Stimulated activated naive CD8-positive, alpha-beta T cell treated with anti-CD3 and anti-CD28 coated beads, Interleukin-15, Interleukin-2, amounts not matched to agents 100 ng/mL and 50 ng/mL, for 24 hours (primary cell): Measurements from ENCODE around the gene IQCE.

ENCODE experiments used
- H3K27ac Mint-ChIP-seq: one replicate; pipeline ENCODE4 v1.8.0; 2021; ENCODE audit warnings: mild to moderate bottlenecking, mixed read lengths
- H3K27me3 Mint-ChIP-seq: one replicate; pipeline ENCODE4 v1.8.0; 2021; ENCODE audit warnings: mixed read lengths
- H3K36me3 Mint-ChIP-seq: one replicate; pipeline ENCODE4 v1.8.0; 2021; ENCODE audit warnings: low read depth, mixed read lengths
- H3K4me1 Mint-ChIP-seq: one replicate; pipeline ENCODE4 v1.8.0; 2021; ENCODE audit warnings: low read depth, mixed read lengths
- H3K4me3 Mint-ChIP-seq: one replicate; pipeline ENCODE4 v1.8.0; 2021; ENCODE audit warnings: mild to moderate bottlenecking, mixed read lengths
- H3K9me3 Mint-ChIP-seq: one replicate; pipeline ENCODE4 v1.8.0; 2021; ENCODE audit warnings: mixed read lengths

IQCE gene

DNA sequence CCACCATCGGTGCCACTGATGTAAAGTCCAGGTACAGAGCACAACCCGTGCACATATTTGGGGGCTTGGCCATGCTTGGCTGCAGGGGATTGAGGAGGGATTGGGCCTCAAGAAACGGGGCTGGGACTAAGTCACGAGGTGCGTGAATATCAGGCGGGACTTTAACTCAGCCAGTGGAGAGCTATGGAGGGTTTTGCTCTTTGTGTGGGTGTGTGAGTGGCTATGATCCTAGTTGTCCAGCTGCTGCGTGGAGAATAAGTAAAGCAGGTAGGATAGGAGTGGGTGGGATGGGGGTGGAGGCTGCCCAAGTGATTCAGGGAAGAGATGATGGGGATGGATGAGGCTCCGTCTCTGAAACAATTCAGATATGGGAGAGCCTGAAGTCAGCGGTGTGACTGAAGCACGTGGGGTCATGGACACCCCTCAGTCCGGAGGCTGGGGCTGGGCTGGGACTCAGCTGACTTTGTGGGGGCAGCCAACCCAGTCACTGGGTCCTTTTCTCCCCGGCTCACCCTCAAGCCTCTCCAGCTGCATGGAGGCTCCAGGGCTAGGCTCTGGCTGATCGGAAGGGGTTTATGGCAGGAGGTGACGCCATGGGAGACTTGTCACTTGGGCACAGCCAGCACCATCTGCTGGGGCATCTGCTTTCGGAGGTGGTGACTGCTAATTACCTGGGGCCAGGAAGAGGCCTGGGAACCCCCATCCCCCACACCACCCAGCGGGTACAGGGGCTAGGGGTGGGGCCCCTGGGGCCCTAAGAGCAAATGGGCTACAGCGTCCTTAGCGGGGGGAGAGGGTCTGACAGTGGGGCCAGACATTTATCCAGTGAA is 40.9 kb upstream of the IQCE start:
- Mint-ChIP-seq H3K27ac (peak overlapping the region; percentile 75), H3K9me3 (no peaks in the 10 kb centered on the region), H3K4me3 (peak overlapping the region; percentile 71), H3K27me3 (no peaks in the 10 kb centered on the region), H3K36me3 (no peaks in the 10 kb centered on the region), H3K4me1 (peaks cover 52% of the 10 kb centered on the region)

DNA sequence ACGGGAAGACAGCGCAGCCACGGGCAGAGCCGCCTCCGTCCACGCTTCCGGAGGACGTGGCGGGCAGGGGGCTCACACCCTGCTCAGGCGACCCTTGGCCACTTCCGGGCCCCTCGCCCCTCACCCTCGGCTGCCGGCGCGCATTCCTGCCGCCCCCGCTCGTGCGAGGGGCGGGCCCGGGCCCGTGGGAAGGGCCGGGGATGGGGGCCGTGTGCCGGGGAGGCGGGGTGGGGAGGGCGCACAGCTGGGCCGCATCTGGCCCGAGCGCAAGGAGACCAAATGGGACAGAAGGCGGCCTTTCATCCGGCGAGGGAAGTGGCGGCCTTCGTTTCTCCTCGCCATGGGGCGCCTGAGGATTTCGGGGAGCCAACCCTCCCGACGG is 40.1 kb upstream of the IQCE start:
- Mint-ChIP-seq H3K36me3 (no peaks in the 10 kb centered on the region), H3K9me3 (no peaks in the 10 kb centered on the region), H3K27me3 (no peaks in the 10 kb centered on the region), H3K4me1 (peaks cover 50% of the 10 kb centered on the region), H3K27ac (no peak overlapping the region), H3K4me3 (peak overlapping the region; percentile 71)

DNA sequence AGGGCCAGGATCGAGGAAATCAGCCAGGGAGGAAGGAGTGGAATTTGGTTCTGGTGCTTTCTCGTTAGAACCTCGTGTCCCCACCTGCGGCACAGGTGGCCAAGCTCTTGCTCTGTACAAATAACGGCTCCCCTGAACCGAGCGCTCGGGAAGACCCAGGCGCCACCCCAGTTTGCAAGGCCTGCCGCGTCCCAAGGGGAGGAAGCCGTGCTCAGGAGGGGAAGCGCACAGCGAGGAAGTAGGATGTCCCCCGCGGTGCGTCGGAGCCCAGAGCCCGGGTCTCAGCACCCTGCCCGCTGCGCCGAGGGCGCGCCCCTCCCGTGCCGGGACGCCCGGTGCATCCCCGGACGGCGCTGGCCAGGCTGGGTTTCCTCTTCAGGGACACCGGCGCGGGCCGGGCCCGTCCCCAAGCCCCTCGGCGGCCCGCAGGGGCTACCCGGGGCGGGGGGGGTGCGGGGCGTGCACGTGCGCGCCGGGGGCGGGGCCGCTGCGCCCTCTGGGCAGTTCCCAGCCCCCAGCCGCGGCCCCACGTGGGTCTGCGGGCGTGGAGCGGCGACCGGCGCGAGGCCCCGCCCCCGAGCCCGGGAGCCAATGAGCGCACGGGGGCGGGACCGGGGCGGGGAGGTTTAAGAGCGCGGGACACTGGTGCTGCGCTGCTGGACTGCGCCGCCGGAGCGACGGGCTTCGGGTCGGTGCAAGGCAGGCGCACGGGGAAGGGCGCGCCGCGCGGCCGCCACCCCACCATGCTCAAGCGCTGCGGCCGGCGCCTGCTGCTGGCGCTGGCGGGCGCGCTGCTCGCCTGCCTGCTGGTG is 39.5 kb upstream of the IQCE start, which contains the start of gene LFNG:
Gene LFNG, plus strand, starts transcription at position 656 of the 812 bp plus-strand sequence. Its CDS starts 88 bp downstream, at position 744.
- peak within 1 kb of the TSS; percentile 91 for H3K4me3 Mint-ChIP-seq
- H3K9me3 Mint-ChIP-seq: no peaks in the 10 kb centered on the region
- H3K27me3 Mint-ChIP-seq: no peaks in the 10 kb centered on the region
- H3K4me1 Mint-ChIP-seq: peaks cover 55% of the 10 kb centered on the region
- peak within 1 kb of the TSS; percentile 80 for H3K27ac Mint-ChIP-seq
- no peaks in the 10 kb centered on the region for H3K36me3 Mint-ChIP-seq

DNA sequence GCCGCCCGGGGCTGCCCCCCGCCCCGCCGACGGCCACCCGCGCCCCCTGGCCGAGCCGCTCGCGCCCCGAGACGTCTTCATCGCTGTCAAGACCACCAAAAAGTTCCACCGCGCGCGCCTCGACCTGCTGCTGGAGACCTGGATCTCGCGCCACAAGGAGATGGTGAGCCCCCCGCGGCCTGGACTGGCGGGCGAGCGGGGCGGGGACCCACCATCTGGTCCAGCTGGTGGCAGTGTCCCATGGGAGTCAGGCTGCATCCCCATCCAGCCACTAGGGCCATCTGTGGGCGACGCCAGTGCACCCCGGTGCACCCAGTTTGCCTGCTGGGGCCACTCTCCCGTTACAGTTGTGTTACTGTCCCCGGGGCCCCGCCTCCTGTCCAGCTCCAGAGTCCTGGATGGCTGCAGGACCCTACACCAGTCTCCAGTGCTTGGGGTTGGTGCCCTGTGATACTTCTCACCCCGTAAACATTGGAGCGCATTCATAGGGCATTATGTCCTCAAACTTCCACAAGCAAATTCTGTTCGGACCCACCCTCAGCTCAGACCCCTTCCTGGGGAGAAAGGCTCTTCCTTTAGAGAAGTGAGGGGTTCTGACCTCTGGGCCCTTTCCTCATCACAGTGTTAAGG is 38.5 kb upstream of the IQCE start:
- Mint-ChIP-seq H3K36me3 (no peaks in the 10 kb centered on the region), H3K27ac (peak overlapping the region; percentile 80), H3K9me3 (no peaks in the 10 kb centered on the region), H3K27me3 (no peaks in the 10 kb centered on the region), H3K4me1 (peaks cover 55% of the 10 kb centered on the region), H3K4me3 (peak overlapping the region; percentile 91)

DNA sequence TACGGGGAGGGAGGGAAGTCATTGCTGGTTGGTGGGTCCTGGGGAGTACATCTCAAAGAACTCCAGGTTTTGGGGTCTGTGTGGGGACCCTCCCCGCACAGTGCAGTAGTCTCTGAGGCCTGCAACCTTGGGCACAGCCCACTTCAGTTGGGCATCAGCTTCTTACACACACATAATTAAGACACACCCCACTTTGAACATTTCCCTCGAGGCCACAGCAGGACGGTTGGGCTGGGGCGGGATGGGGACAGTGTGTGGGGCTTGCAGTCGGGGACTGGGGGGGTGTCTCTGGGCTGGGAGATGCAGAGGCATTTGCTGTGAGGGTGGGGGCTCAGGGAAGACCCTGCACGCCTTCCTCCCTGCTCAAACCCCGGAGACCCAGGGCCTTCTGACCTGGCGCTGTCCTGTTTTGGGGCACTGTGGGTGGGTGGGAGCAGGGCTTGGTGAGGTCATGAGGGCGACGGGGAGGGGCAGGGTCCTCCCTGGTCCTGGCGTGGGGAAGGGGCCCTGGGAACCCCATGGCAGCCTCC is 38.0 kb upstream of the IQCE start:
- no peaks in the 10 kb centered on the region for H3K27me3 Mint-ChIP-seq
- peaks cover 58% of the 10 kb centered on the region for H3K4me1 Mint-ChIP-seq
- peaks cover 2% of the 10 kb centered on the region for H3K36me3 Mint-ChIP-seq
- H3K27ac Mint-ChIP-seq: no peak overlapping the region
- no peaks in the 10 kb centered on the region for H3K9me3 Mint-ChIP-seq
- H3K4me3 Mint-ChIP-seq: peak overlapping the region; percentile 91

DNA sequence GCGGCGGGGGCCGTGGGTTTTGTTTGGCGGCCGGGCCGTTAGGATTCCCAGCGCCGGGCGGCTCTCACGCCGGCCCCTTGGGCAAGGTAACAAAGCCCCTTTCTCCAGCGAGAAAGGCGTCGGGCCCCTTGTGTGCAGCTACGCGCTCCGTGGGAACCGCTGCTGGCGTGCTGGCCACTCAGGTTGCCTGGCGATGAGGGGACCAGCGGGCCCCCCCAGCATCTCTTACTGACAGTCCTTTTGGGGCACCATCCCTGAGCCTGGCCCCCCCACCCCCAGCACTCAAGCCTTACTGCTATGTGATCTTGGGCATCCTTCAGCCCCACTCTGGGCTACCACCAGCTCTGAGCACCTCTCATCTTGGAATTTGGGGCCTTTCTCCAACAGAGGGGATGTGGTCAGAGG is 37.4 kb upstream of the IQCE start:
- no peaks in the 10 kb centered on the region for H3K9me3 Mint-ChIP-seq
- H3K27ac Mint-ChIP-seq: peak overlapping the region; percentile 88
- peaks cover 61% of the 10 kb centered on the region for H3K4me1 Mint-ChIP-seq
- peaks cover 5% of the 10 kb centered on the region for H3K36me3 Mint-ChIP-seq
- no peaks in the 10 kb centered on the region for H3K27me3 Mint-ChIP-seq
- H3K4me3 Mint-ChIP-seq: peak overlapping the region; percentile 85

DNA sequence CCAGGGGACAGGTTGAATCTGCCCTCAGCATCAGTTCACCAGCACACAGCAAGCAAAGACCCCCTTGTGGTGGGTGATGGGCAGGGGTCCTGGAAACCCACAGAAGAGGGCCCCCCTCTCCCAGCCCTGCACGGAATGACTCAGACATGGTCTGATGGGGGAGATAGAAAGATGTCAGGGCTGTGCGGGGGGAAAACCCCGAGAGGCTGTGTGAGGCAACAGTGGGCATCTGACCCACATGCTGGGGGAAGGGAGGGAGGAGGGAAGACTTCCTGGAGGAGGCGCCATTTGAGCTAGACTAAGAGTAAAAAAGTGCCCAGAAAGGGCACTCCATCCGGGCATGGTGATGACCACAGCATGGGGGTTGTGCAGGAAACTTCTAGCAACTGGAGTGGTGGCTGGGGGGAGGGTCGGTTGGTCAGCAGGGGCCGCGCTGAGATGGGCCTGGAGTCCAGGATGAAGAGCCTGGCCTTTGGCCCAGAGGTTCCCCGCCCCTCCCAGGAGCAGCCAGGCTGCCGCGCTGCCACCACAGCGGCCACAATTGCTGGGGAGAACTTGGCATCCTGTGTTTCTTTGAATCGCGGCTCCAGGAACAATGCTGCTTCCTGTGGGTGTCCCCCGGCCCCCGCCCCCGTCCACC is 36.7 kb upstream of the IQCE start:
- Mint-ChIP-seq H3K27me3 (no peaks in the 10 kb centered on the region), H3K4me3 (peak overlapping the region; percentile 85), H3K27ac (peak overlapping the region; percentile 88), H3K36me3 (peaks cover 5% of the 10 kb centered on the region), H3K4me1 (peaks cover 65% of the 10 kb centered on the region), H3K9me3 (no peaks in the 10 kb centered on the region)

DNA sequence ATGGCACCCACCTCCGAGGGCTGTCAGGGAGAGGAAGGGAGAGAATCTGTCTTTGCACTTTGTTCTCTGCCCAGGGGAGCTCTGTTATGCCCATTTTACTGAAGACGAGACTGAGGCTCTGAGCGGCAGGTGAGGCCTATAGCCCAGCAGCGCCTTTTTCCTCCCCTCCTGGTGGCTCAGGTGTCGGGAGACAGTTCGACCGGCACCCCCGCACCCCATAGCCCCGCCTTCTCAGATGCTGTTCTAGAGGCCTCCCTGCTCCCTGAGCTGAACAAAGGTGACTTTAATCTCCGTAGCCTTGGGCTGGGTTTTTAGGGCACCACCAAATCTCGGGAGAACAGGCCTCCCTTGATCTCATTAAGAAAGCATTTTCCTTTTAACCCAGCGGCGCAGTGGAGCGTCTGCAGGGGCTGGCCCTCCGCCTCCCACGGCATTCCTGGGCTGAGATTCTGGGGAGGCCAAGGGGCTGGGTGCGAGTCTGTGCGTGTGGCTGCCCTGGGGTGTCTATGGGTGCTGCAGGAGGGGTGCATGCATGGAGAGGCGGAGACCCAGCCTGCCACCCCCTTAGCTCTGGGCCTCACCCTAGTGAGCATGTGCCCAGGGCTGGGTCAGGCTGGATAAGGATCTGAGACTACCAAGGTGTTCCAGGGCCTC is 35.9 kb upstream of the IQCE start:
- Mint-ChIP-seq H3K27me3 (no peaks in the 10 kb centered on the region), H3K4me3 (peak overlapping the region; percentile 85), H3K9me3 (no peaks in the 10 kb centered on the region), H3K27ac (peak overlapping the region; percentile 88), H3K36me3 (peaks cover 5% of the 10 kb centered on the region), H3K4me1 (peaks cover 65% of the 10 kb centered on the region)

DNA sequence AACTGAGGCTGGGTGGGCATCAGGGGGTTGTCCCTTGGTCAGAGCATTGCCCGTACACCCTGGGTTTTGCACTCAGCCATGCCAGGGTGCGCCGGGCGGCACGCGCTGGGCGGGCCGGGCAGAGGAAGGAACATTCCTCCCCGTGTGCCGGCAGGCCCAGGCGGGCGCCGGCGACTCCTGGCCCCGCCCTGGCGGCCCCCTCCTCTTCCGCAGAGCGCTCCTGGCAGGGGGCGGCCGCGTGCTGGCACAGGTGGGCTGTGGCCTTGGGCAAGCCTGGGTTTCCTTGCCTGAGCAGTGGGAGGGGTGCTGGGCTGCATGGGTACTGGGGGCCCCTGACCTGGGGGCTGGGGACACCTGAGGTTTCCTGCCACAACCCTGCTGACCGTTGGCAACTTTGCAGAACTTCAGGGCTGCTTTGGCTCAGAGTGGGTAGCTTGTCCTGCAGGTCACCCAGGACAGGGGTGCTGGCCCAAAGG is 35.3 kb upstream of the IQCE start:
- peak overlapping the region; percentile 88 for H3K27ac Mint-ChIP-seq
- peaks cover 5% of the 10 kb centered on the region for H3K36me3 Mint-ChIP-seq

DNA sequence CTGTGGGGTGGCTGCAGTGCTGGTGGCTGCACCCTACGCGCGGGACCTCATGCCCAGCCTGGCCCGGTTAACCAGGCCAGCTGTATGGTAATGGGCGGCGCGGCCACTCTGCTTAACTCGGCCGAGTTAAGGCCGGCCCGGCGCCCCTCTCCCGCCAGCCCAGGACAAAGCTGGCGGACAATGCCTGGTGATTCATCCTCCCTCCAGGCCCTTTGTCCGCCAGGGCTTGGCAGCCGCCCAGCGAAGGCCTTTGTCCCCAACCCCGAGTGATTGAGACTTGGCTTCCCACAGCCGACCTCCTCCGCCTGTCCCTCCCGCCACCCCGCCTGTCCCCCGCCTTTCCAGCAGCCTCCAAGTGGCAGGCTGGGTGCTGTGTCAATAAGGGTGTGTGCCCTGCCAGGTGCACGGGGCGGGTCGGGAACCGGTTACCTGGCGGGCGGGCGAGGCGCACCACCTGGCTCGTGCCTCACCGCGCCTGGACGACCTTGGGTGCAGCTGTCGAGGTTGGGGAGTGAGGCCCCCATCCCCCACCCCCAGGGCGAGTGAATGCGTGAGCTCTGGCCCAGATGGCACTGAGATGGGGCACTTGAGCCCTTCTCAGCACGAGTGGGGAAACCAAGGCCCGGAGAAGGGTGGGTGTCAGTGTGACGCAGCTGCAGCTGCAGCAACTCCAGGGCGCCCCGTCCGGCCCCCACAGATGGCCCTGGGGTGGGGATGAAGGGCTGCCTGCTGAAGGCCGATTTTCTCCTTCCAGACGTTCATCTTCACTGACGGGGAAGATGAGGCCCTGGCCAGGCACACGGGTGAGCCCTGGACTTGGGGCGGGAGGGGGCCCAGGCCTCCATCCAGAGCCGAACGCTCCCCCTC is 34.6 kb upstream of the IQCE start:
- Mint-ChIP-seq H3K27ac (no peak overlapping the region), H3K4me3 (no peak overlapping the region), H3K27me3 (no peaks in the 10 kb centered on the region), H3K9me3 (no peaks in the 10 kb centered on the region), H3K36me3 (peaks cover 5% of the 10 kb centered on the region), H3K4me1 (peaks cover 68% of the 10 kb centered on the region)

More for the DNA sequence above, 35.3 kb upstream of the IQCE start:
- no peaks in the 10 kb centered on the region for H3K27me3 Mint-ChIP-seq
- H3K4me1 Mint-ChIP-seq: peaks cover 65% of the 10 kb centered on the region
- peak overlapping the region; percentile 85 for H3K4me3 Mint-ChIP-seq
- H3K9me3 Mint-ChIP-seq: no peaks in the 10 kb centered on the region

DNA sequence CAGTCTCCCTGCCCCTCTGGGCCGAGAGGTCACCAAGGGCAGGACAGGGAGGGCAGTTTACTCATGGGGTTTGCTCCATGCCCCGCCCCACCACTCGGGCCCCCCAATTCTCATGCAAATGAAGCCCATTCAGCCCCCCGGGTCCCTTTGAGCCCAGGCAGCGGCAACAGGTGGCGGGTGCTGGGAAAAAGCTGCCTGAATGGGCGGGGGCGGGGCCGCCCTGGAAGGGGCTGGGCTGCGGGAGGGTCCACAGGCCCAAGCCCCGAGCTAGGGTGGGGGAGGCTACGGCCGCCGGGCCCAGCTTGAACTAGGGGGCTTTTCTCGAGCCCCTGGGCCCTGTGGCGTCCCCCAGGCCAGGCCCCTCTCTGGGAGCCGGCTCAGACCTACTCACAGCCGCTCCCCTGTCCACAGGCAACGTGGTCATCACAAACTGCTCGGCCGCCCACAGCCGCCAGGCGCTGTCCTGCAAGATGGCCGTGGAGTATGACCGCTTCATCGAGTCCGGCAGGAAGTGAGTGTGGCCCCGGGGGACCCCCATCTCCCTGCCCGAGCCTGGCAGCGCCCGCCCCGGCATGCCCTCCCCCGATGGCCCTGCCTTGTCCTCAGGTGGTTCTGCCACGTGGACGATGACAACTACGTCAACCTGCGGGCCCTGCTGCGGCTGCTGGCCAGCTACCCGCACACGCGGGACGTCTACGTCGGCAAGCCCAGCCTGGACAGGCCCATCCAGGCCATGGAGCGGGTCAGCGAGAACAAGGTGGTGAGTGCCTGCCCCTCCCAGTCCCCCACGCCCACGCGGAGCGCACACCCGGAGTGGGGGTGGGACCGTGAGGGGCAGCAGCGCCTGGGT is 33.7 kb upstream of the IQCE start:
- Mint-ChIP-seq H3K9me3 (no peaks in the 10 kb centered on the region), H3K4me3 (no peak overlapping the region), H3K27me3 (no peaks in the 10 kb centered on the region), H3K36me3 (peaks cover 5% of the 10 kb centered on the region), H3K4me1 (peaks cover 76% of the 10 kb centered on the region), H3K27ac (no peak overlapping the region)
